ENCODE data around the gene SUCNR1.
"Not testable (repeated sequence)": the region's sequence is repeated elsewhere in the genome, so short reads cannot be mapped to it uniquely, and the experiment has no call there.

SUCNR1 gene

GRCh38 chr3:151873398-151873797 lies at the start of gene SUCNR1:
TSS of gene SUCNR1 (plus strand) at chr3:151873643. CDS start at chr3:151879893, 6,250 bp downstream.
- DNase-seq, result no peak

- no peak for DNase-seq
Measured at GRCh38 chr3:151827816-151828215, 45.6 kb upstream of the SUCNR1 start.

GRCh38 chr3:151835751-151836525 lies 37.5 kb upstream of the SUCNR1 start:
- no peak for DNase-seq

- peak; percentile 62 to 82 for DNase-seq
Measured at GRCh38 chr3:151837057-151837456, 36.4 kb upstream of the SUCNR1 start.

GRCh38 chr3:151838574-151839312 lies 34.7 kb upstream of the SUCNR1 start:
- peak; percentile 17 to 68 for DNase-seq

- DNase-seq, result no peak
Measured at GRCh38 chr3:151839313-151839631, 34.2 kb upstream of the SUCNR1 start.

GRCh38 chr3:151841801-151842200 lies 31.6 kb upstream of the SUCNR1 start:
- DNase-seq, result no peak

GRCh38 chr3:151843275-151843674 lies 30.2 kb upstream of the SUCNR1 start:
- DNase-seq, result no peak

- DNase-seq, result no peak
Measured at GRCh38 chr3:151845306-151845905, 28.0 kb upstream of the SUCNR1 start.

- not testable (repeated sequence) for DNase-seq
Measured at GRCh38 chr3:151850065-151850464, 23.4 kb upstream of the SUCNR1 start.

GRCh38 chr3:151852074-151852811 lies 21.2 kb upstream of the SUCNR1 start:
- no peak for DNase-seq

- DNase-seq, result no peak
Measured at GRCh38 chr3:151856118-151856517, 17.3 kb upstream of the SUCNR1 start.

- no peak for DNase-seq
Measured at GRCh38 chr3:151856641-151857040, 16.8 kb upstream of the SUCNR1 start.

GRCh38 chr3:151859233-151859673 lies 14.2 kb upstream of the SUCNR1 start:
- no peak for DNase-seq

GRCh38 chr3:151859905-151860304 lies 13.5 kb upstream of the SUCNR1 start:
- no peak for DNase-seq

GRCh38 chr3:151863611-151864010 lies 9.8 kb upstream of the SUCNR1 start:
- no peak for DNase-seq

- DNase-seq, result peak; percentile 67 to 77
Measured at GRCh38 chr3:151864423-151865101, 8.9 kb upstream of the SUCNR1 start.

- DNase-seq, result no peak
Measured at GRCh38 chr3:151866711-151867410, 6.6 kb upstream of the SUCNR1 start.

GRCh38 chr3:151867666-151868065 lies 5.8 kb upstream of the SUCNR1 start:
- DNase-seq, result no peak

GRCh38 chr3:151869181-151869580 lies 4.3 kb upstream of the SUCNR1 start:
- DNase-seq, result no peak

GRCh38 chr3:151871639-151872468 lies 1.6 kb upstream of the SUCNR1 start:
- no peak for DNase-seq
